HG03108 (cell line): ENCODE results near the gene ITPRIP.

Source experiments
- ATAC-seq: cut with Tn5 transposase; IDR thresholded peaks from one replicate; pipeline ENCODE4 v1.9.1; 2021; ENCODE audit warnings: moderate library complexity; ENCODE audit not compliant: unreplicated experiment

Gene ITPRIP

DNA sequence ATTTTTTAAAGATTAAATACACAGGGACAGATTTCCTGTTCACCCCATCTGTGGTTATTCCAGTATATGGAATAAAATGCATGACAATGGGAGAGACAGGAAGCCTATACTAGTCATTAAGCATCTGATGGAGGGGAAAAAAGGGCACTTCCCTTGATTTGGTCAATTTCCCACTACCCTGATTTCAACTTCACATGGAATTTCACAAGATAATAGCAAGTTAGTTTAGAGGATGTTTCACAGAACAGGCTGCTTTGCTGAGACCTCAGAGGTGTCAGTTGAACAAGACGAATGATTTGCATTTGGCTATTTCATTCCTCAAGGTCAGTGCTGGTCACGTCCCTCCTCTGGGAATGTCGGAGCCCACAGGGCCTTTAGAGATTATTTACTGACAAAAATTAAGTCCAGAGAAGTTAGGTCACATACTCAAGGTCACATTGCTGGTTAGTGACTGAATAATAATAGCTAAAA is 4.7 kb upstream of the ITPRIP start:
- no peak for ATAC-seq

DNA sequence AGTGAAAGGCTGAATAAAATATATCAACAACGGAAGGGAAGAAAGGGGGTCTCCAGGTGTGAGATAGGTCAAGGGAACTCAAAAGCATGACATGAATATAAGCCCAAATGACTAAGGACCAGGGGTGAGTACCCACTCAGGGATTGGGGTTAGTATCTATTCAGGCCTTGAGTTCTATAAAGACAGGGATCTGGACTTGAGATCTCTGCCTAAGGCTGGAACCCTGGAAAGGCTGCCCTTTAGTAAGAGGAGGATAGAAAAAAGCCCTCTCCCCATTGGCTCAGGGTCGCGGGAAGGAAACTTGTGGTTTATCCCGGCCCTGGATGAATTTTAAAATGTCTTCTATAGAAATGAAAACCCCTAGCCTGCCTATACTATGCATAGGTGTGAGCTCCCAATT is 2.4 kb upstream of the ITPRIP start:
- ATAC-seq, result no peak

DNA sequence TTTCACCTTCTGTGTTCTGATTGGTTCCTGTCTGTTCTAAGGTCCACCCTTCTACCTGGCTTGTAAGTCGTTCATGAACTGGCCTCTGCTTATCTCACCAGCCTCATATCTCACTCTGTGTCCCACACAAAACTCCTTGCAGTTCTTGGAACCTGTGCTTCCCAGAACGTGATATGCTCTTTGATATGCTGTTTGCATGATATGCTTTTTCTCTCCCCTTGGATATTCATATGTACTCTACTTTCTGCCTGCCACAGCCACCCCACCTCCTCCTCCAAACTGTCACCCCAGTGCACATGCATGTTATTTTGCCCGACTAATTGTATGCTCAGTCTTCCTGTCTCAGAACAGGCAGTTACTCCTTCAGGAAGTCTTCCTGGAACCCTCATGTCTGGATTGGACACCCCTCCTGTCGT is 1.9 kb upstream of the ITPRIP start:
- ATAC-seq, result no peak

DNA sequence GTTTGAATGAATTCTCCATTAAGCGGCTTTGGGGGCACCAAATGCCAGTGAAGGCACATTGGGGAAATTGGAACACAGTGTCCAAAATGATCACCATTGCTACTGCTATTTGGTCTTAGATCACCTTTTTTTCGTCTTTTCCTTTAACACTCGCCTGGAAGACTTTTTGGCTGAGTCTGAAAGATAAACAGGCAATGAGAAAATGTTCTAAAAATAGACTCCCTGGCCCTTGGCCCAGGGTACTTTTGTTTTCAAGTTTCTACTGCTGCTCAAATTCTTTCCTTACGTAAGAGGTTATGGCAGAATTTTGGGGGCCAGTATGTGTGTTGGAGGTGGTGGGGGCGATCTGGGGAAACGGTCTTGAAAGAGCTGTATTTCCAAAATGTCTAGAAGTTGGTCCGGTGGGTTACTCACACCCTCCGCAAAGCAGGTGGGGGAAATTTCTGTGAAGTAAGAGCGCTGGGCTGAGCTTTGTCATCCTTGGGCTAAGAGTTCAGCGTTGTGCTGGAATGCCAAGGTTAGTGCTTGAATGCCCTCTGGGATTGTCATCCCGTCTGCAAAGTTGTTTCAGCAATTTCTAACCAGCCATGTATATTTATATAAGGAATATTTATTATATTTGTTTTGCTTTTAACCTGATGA is 1.3 kb upstream of the ITPRIP start:
- ATAC-seq, result no peak

DNA sequence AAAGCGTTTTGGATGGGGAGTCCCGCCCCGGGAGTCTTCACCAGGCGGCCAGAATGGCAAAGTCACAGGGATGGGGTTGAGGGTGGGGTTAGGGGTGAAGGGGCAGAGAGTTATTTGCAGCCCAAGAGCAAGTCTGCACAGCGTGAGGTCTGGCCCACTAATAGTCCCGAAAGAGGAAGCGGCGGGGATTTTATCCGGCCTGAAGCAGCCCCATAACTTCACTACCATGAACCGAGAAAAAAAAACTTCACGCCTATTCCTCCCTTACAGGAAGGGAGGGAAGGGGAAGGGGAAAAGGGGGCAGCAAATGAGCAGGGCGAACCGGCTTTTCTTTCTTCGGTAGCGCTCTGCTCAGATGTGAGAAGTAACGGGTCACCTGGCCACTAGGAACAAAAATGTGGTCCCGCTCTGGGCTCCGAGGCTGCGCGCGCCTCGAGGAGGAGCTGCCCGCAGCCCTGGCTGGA is 712 bp downstream of the ITPRIP start:
- peak; percentile 26 for ATAC-seq

DNA sequence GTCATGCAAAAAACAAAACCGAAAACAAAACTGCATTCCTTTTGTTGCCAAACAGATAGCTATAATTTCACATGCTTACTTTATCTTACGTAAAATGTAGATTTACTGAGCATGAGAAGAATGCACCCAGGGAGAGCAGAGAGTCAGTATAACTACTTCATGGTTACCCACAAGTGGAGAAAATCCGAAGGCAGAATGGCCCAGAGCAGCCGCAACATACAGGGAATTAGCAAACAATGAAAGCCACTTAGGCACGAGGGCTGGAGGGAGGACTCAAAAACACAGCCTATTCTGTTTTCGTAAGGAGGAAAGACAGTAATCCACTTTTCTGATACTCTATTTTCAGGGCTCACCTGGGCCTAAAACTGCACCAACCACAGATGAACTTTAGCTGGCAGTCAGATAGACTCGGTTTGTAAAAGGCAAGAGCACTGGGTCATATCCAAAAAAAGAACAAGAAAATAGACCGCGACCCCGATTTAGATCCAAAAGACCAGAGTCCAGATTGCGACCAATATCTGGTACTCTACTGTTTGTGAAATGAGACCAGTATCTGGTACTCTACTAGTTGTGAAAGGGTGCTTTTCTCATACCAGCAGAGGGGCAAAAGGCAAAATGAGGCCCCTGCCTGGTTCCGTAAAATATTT is 1.3 kb downstream of the ITPRIP start:
- ATAC-seq, result no peak

DNA sequence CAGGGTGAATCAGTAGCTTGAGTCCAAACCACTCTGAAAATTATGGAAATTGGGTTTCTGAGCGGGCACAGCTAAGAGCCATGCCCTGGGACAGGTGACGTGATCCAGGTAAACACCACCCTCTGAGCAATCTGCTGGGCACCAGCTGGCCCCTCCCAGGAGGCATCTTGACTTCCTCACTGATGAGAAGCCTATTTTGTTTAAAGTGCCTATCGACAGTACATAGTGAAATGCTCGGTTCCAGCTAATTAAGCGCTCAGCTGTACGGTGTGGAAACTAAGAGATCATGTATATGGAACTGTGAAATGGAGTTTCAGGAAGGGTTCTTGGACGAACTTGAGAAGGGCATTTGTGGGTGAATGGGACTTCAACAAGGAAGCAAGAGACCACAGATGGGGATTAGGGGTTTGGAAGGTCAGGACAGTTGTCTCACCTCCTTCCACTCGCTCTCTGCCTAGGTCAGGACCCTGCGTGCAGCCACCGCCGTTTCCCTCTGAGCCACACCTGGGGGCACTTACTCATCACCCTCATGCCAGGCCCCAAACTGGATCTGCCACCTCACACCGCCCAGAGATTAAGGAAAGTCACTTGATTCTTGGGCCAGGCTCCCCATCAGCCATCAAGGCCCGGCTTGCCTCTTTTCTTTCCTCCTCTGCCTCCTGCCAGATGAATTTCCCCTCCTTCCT is 3.2 kb downstream of the ITPRIP start:
- ATAC-seq, result no peak

DNA sequence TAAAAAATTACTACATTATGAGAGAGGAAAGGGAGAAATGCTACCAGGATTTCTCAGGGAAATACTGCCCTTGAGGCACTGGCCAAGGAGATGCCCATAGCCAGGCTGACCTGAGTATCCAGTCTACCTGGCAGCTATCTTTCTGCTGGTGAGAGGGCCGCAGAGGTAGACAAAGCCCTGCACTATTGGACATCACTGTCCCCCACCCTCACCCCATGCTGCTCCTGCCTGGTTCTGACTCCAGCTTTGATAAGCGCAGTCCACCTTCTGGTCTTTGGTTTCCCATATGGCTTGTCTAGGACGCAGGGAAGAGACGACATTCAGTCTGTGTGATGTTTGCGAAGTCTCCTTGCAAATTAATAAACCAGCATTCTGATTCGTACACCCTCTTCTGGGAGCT is 3.7 kb downstream of the ITPRIP start:
- ATAC-seq, result no peak

DNA sequence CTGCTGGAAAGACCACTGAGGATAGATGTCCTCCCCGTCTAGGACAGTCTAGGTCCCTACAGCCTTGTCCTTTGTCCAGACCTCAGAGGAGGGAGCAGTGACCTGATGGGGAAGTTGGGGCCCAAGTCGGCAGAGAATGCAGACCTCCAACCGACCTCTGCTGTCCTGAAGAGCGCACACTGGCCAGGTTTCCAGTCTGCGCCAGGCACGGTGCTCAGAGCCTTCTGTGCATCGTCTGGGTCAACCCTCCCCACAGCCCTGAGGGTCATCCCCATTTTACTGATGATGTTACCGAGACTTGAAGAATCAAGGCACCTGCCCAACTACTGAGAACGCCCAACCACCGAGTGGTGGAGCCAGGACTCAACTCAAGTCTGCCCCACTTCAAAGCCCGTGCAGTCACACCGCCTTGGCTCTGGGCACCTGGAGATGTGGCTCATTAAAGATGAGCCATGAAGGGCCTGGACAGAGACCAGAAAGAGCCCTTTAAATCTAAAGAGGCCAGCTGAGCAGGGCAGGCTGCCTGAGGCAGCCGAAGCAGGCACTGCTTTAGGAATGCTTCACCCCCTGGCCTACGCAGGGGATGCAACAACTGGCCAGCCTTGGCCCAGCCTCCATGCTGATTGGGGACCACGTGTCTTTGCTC is 4.4 kb downstream of the ITPRIP start:
- ATAC-seq, result no peak

DNA sequence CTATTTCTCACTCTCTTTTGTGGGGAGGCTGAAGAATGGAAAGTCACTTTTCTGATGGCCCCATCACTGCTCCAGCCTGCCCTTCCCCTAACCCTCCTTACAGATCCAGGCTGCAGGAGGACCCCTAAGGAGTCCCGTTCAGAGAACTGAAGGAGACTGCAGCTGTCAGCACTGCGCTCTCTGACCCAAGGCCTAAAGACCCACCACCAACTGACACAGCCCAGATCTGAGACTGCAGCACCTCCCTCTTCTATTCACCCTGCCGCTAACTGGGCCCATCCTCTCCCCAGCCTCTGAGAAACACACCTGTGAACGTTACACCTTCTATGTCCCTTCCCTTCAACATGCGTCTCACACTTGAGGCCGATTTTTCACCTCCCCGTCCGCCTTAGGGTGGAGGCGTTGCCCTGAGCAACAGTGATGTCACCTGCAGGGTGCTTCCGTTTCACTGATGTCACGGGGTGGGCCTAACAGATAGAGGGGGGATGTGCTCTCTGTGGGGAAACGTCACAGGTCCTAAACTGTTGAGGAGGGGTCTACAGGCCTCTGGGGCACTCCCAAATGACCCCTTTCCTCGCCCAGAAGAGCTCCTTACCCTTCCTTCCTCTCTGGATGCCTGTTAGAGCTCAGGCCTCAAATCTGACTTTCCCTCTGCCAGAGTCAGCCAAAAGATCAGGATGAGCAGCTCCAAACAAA is 5.1 kb downstream of the ITPRIP start:
- ATAC-seq, result no peak

DNA sequence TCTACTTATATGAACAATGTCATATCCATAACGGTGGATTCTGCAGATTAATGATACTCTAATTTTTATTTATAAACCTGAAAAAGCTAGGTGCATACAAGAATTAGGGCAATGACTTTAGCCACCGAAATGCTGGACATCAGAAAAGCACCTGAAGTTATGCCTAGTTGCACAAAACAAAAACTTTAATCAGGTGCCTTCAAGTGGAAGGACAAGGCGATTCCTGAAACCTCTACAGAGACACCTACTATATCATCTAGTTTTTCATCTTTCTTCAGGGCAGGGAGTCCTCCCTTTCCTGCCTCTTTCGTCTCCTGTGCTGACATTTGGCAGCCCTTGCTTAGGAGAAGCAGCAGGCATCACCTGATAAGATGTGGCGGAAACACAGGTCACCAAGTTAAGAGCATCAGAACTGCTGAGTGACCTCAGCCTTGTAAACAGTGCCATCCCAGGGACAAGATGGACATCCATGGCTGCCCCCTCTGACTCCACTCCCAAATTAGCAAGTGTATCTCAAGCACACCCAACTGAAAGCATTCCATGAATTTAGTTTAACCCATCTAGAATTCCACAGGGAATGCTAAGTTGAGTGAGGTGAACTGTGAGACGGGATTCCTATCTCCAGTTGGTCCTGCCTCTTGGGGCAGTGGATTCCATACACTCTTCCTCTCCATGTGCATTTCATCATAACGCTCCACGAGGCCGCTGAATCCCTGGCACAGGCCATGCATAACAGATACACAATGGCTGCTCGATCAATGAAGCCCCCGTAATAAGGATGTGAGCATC is 5.8 kb downstream of the ITPRIP start:
- no peak for ATAC-seq

DNA sequence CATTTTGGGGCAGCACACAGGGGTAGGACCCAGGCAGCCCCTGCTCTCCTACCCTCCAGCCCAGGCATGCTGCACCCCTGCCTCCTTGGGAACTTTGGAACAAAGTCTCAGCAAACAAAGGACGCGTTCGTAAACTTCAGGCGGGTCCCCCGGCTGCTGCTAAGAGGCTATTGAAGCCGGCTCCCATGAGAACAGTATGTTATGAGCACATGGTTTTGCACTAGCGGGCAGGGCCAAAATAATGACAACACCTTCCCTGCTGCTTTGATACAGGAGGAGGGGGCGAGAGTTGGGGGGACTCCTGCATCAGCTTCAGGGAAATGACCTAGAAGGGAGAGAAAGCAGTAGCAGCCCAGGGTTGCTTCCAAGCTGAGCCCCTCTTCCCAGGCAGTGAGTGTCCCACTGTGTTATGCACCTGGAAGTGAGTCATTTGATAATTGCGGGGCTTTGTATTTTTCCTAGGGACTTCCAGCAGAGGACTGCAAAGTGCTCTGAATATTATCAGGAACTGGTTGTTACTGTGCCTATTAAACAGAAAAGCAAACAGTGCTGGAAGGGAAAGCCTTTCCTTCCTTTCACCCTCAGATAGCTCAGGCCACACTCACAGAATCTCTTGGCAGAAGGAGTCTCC is 6.9 kb downstream of the ITPRIP start:
- no peak for ATAC-seq

DNA sequence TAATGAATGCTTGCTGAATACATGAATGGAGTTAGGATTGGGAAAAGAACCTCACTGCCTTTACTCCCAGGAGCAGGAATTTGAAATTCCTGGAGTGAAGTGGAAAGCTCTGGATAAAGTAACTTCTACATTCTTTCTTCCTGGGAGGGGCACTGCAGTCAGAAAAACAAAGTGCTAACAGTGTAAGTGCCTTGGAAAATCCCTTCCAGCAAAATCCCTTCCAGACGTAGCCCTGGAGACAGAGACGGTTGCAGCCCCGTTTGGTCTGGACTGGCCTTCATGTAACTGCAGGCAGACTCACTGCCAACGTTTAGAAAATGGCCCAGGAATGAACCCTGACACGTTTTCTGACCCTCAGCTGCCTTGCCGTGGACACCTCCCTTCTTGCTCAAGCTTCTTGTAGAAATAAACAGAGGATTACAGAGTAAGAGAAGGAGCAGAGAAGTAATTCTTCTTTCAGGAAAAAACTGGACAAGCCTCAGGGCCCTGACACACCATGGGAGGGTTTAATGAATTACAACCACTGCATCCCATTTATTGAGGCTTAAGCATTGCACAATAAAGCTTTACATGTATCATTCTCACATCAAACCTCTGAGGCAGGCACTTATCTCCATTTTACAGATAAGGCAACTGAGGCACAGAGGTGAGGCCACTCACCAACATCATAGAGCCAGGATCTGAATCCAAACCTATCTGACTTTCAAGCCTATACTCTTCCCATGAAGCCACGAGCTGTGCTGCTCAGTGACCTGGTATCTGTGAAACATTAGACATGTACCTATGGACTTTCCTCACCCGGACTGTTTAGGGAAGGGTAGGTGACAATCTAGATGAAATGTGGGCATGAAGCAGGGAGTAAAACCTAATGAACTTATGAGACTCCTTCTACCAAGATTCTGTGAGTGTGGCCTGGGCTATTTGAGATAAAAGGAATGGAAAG is 7.8 kb downstream of the ITPRIP start:
- no peak for ATAC-seq

DNA sequence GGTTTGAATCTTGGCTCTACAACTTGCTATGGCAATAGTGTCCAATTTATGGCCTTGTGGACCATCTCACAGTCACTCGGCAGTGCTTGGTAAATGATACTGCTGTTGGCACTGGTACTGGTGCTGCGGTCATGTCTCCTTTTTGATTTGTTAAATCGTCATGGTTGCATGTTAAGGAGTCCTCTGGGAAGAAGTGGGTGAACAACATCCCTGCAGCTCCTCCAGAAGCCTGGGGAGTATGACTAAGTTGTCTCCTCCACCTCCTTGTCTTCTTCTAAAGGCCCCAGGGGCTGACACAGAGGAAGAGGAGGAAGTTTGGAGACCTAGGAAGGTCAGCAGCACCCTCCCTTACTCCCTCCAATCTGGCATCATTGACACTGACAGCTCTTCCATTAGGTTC is 8.5 kb downstream of the ITPRIP start:
- ATAC-seq, result no peak

DNA sequence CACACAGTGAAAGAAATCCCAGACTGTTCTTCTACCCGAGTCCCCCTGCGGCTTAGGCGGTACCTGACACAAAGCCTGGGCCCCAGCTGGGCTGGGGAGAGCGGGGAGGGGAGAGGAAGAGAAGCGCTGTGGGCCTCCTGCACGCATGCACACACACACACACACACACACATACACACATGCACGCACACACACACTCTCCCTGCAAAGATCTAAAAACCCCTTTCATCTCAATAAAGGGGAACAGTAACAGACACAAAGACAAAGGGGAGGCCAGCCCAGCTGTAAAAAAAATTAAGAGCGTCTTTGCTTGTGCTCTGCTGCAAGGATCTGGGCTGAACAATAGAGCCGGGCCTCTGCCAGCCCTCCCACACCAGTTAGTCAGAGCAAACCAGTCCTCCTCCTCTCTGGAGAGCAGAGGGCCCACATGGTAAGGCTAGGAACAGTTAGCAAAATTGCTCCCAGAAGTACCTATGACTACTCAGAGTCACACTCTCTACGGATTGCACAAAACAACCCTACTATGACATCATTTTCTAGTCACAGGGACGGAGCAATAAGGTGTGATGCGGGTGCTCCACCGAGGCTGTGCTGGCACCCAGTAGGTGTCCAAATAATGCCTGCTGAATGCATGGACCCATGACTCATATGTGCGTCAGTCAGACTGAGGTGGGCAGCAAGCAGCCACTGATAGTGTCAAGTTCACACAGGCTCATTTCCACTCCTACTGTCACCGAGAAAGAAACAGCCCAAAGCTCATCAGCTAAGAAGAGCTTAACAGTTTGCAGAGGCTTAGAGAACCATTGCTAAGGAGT is 9.2 kb downstream of the ITPRIP start:
- ATAC-seq, result peak; percentile 36

DNA sequence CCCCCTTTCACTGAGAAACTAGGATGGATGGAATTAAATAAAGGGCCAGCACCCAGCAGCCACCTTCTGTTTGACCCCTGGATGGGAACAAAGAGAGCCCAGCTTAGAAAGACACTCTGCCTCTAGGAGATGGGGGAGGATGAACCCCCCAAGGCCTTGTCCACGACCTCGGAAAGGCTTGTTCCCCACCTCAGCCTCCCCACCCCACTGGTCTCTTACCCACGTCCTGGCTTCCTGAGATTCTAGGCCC is 9.7 kb downstream of the ITPRIP start:
- ATAC-seq, result no peak

DNA sequence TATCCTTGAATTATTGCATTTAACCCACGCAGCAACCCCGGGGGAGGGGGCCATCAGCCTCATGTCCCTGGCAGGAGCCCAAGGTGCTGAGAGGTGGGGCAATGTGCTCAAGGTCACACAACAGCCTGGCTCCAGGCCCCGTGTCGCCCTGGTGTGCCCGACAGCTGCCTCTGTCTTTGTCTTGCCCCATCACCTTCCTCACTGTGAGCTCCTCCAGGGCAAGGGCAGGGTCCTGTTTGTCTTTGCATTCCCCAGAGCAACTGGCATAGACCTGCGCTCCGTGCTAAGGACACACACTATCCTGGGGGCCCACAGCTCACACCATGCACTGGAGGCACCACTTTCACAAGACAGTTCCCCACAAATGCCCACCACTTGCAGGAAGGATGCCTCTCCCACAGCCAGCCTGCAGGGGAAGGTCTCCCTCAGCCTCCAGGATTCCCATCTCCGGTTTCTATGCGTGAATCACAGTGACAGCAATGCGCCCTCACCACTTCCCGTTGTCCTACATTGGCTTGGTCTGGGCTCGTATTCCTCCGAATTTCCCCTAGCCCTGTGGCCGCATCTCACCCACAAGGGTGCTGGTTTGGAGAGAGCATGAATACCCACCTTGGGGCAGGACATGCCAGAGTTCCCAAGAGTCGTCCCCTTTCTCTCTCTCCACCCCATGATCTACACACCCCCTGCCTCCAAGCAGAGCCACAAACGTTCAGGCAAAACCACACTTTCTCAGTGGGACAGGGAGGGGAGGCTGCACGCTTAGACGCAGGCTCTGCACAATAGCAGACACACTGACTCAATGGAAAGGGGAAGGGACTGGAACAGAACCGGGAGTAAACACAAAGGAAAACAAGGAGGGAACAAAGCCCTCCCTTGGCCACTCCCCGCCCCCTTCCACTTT is 10.3 kb downstream of the ITPRIP start:
- ATAC-seq, result no peak
